ENCODE data around the gene CRISPLD2.
A peak's percentile ranks its signal among the peaks of the same experiment; 100 is the strongest.

Gene CRISPLD2, protein sequence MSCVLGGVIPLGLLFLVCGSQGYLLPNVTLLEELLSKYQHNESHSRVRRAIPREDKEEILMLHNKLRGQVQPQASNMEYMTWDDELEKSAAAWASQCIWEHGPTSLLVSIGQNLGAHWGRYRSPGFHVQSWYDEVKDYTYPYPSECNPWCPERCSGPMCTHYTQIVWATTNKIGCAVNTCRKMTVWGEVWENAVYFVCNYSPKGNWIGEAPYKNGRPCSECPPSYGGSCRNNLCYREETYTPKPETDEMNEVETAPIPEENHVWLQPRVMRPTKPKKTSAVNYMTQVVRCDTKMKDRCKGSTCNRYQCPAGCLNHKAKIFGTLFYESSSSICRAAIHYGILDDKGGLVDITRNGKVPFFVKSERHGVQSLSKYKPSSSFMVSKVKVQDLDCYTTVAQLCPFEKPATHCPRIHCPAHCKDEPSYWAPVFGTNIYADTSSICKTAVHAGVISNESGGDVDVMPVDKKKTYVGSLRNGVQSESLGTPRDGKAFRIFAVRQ

DNA sequence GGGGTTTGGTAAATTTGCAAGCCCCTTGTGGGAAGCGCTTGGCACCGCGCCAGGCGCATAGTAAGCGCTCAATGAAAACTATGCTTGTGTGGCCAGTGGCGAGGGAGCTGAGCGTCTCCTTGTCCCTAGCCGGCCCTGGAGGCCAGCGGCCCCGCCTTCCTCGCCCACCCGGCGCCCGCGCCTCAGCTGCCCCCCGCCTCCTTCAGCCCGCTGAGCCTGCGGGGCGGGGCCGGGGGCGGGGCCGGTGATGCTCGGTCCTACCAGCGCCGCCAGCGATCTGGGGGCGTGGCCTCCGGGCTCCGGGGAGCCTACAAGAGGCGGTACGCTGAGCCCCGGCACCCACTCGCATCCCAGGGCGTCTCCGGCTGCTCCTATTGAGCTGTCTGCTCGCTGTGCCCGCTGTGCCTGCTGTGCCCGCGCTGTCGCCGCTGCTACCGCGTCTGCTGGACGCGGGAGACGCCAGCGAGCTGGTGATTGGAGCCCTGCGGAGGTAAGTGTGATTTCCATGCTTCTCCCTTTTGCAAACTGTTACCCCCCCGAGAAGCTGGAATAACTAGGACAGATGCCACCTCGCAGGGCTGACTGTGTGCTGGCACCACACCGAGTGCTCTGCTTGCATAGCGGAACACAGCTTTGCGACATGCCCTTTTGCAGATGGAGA lies at the start of gene CRISPLD2:
Gene CRISPLD2 (plus strand): TSS at position 342 of the 661 bp plus-strand sequence. CDS start 18,511 bp downstream, outside the sequence.
- DNase-seq (ENCODE audit: extremely low spot score): peak; percentile 97
- TF ChIP-seq ELF4 (IDR thresholded peaks at IDR 0.05) (no peak), ZNF384 (IDR thresholded peaks at IDR 0.05) (no peak), ARNT (IDR thresholded peaks at IDR 0.05) (no peak), L3MBTL2 (conservative IDR thresholded peaks at IDR 0.05) (no peak), TARDBP (IDR thresholded peaks at IDR 0.05) (no peak)
- ChIA-PET POLR2A (interaction anchor here (0.5 to 1.5 kb wide), 2 partner anchors 12 to 21 kb away, joined by 3 read pairs; no protein-coding TSS in a partner anchor), CTCF (interaction anchor here (0.5 kb wide), 1 partner anchor 1424 kb away, joined by 3 read pairs; no protein-coding TSS in a partner anchor)

DNA sequence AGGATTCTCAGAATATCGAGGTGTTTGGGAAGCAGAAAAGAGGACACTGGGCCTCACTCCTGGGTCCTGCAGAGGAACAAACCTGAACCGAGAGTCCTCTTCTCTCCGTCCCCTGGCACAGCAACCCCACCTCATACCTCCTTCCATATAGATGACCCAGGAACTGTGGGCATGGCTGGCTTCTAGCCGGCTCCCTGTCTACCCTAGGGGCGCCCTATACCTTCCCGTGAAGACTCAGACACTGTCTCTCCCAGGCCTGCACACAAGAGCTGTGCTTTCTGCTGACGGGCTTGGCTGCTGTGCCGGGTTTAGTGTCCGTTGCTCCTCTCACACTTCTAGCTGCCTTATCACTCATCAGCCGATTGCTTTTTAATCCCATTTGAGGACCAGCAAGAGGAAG lies 46.5 kb upstream of the CRISPLD2 start:
- ChIA-PET POLR2A (no interaction called here), CTCF (interaction anchor here (0.9 kb wide), 1 partner anchor 19 kb away, joined by 3 read pairs; no protein-coding TSS in a partner anchor)
- TF ChIP-seq FOXM1 (IDR thresholded peaks at IDR 0.05; ENCODE audit: borderline replicate concordance) (no peak), FOXK2 (IDR thresholded peaks at IDR 0.05) (no peak)
- DNase-seq (ENCODE audit: extremely low spot score): no peak

DNA sequence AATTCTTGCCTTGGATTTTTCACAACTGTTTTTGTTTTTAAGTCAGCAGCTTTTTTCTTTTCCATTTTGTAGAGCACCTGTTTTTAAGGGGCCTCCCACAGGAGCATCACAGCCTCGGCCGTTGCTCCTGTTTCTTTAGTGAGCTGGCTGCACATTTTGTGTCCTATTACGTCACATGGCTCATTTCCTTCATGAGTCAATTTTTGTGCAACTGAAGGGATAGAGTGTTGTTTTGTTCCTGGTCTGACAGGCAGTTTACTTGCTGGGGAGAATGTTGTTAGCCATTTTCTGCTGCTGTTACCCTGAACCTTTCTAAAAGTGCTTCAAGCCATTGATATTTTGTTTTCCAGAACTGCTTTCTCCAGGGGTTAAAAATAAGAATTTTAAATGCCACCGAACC lies 45.0 kb upstream of the CRISPLD2 start:
- no peak for TF ChIP-seq FOXK2 (IDR thresholded peaks at IDR 0.05)
- ChIA-PET POLR2A (no interaction called here), CTCF (no interaction called here)
- DNase-seq (ENCODE audit: extremely low spot score): no peak

DNA sequence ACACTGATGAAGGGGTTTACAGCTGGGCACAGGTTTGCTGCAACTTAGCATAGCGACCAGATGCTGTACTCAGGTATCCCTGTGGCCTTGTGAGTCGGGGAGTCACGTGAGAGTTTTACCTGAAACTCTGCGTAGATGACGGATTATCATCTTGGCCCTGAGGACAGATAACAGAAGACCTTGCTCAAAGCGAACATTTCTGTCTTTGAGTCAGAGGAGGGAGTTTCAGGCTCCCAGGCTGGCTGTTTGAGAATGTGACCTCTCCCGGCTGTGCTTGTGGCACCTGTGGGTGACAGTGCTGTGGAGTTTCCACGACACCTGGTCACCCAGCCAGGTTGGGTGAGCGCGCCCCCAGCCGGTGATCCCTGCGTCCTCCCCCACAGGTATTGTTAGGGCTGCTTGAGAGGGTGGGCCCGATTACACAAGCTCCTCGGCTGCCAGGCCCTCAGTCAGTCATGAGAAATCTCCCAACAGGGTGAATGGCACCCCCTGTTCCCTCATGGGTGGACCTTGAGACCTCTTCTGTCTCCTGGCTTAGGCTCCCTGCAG lies 44.4 kb upstream of the CRISPLD2 start:
- DNase-seq (ENCODE audit: extremely low spot score): no peak
- ChIA-PET CTCF (no interaction called here), POLR2A (no interaction called here)
- no peak for TF ChIP-seq FOXM1 (IDR thresholded peaks at IDR 0.05; ENCODE audit: borderline replicate concordance)
- TF ChIP-seq ARNT (IDR thresholded peaks at IDR 0.05): no peak
- TF ChIP-seq BHLHE40 (IDR thresholded peaks at IDR 0.05; ENCODE audit: borderline replicate concordance): no peak
- TF ChIP-seq FOXA1 (IDR thresholded peaks at IDR 0.05): no peak
- no peak for TF ChIP-seq ZNF384 (IDR thresholded peaks at IDR 0.05)
- TF ChIP-seq ELF4 (IDR thresholded peaks at IDR 0.05): no peak
- TF ChIP-seq SP1 (IDR thresholded peaks at IDR 0.05): no peak
- TF ChIP-seq LEF1 (IDR thresholded peaks at IDR 0.05; ENCODE audit: borderline replicate concordance): no peak
- TF ChIP-seq CTBP1 (IDR thresholded peaks at IDR 0.05; ENCODE audit: borderline replicate concordance): no peak
- no peak for TF ChIP-seq TARDBP (IDR thresholded peaks at IDR 0.05)
- TF ChIP-seq FOXK2 (IDR thresholded peaks at IDR 0.05): no peak
- TF ChIP-seq SUZ12 (IDR thresholded peaks at IDR 0.05): no peak
- no peak for TF ChIP-seq NFRKB (IDR thresholded peaks at IDR 0.05)
- TF ChIP-seq L3MBTL2 (conservative IDR thresholded peaks at IDR 0.05): no peak
- TF ChIP-seq, protein P1, sequence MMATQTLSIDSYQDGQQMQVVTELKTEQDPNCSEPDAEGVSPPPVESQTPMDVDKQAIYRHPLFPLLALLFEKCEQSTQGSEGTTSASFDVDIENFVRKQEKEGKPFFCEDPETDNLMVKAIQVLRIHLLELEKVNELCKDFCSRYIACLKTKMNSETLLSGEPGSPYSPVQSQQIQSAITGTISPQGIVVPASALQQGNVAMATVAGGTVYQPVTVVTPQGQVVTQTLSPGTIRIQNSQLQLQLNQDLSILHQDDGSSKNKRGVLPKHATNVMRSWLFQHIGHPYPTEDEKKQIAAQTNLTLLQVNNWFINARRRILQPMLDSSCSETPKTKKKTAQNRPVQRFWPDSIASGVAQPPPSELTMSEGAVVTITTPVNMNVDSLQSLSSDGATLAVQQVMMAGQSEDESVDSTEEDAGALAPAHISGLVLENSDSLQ (IDR thresholded peaks at IDR 0.05): no peak

DNA sequence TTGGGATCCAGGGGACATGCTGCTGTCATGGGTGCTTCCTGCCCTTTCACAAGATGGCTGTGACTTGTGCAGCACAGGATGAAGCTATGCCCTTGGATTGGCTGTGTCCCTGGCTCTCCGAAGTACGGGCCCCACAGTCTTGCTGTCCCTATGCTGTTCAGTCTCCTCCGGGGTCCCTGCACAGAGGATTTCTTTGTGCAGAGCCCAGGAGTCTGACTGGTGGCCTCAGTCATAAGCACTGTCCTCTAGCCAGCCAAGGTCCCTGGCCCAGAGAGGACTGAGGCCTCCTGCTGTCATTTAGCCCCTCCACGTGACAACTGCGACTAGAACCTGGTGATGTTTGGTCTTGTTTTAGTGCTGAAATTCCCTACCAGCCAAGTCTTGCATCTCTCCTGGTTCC lies 42.4 kb upstream of the CRISPLD2 start:
- POLR2A ChIA-PET: no interaction called here
- DNase-seq (ENCODE audit: extremely low spot score): no peak
- CTCF ChIA-PET: no interaction called here
- no peak for TF ChIP-seq SUZ12 (IDR thresholded peaks at IDR 0.05)

DNA sequence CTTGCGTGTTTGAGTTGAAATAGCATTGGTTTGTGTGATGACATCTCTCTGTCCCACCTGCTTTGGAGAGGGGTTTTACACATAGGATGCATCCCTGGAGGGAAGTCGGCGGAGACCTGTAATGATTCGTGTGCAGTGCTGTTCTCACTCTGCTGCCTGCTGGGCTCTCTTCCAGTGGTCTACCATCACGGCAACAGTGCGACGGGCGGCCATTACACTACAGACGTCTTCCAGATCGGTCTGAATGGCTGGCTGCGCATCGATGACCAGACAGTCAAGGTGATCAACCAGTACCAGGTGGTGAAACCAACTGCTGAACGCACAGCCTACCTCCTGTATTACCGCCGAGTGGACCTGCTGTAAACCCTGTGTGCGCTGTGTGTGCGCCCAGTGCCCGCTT lies 41.1 kb upstream of the CRISPLD2 start:
- TF ChIP-seq FOXK2 (IDR thresholded peaks at IDR 0.05) (no peak), BHLHE40 (IDR thresholded peaks at IDR 0.05; ENCODE audit: borderline replicate concordance) (no peak), ELF4 (IDR thresholded peaks at IDR 0.05) (no peak), SP1 (IDR thresholded peaks at IDR 0.05) (no peak), TARDBP (IDR thresholded peaks at IDR 0.05) (no peak), FOXM1 (IDR thresholded peaks at IDR 0.05; ENCODE audit: borderline replicate concordance) (no peak)
- CTCF ChIA-PET: no interaction called here
- POLR2A ChIA-PET: no interaction called here
- no peak for DNase-seq (ENCODE audit: extremely low spot score)

DNA sequence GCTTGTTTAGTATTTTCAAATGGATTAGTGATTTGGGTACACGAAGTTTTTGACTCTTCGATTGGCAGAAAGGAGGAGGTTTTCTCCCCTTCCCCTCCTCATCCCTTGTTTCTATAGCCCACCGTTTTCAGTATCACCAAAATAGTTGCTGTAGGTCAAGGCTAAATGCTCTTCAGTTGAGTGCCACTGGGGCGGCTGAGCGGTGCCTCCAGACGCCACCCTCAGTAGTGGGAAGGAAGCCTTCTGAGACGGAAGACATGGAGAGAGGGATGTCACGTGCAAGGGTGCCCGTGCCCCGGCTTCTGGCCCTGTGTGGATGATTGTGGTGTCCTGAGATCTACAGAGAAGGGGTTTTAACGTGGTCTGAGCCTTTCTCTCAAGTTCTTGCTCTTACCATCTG lies 39.7 kb upstream of the CRISPLD2 start:
- ChIA-PET POLR2A (no interaction called here), CTCF (no interaction called here)
- TF ChIP-seq ARNT (IDR thresholded peaks at IDR 0.05) (no peak), L3MBTL2 (conservative IDR thresholded peaks at IDR 0.05) (no peak), FOXK2 (IDR thresholded peaks at IDR 0.05) (no peak), HDGF (IDR thresholded peaks at IDR 0.05; ENCODE audit: borderline replicate concordance) (no peak), FOXM1 (IDR thresholded peaks at IDR 0.05; ENCODE audit: borderline replicate concordance) (no peak), SP1 (IDR thresholded peaks at IDR 0.05) (no peak), CTBP1 (IDR thresholded peaks at IDR 0.05; ENCODE audit: borderline replicate concordance) (no peak), FOXA1 (IDR thresholded peaks at IDR 0.05) (no peak), BHLHE40 (IDR thresholded peaks at IDR 0.05; ENCODE audit: borderline replicate concordance) (no peak), ZNF384 (IDR thresholded peaks at IDR 0.05) (no peak), SUZ12 (IDR thresholded peaks at IDR 0.05) (no peak)
- TF ChIP-seq, protein P1 (IDR thresholded peaks at IDR 0.05): no peak
- no peak for DNase-seq (ENCODE audit: extremely low spot score)
